ENCODE data around the gene PIGT. TPM values are rescaled to one million over a fixed set of nuclear protein-coding genes. Genes with fewer than 3 reads are reported as not detected.

PIGT gene
- total and polyA plus RNA-seq, 2 of the 13 experiments (the other 11 are each of a cell fraction or from before 2014, with no cell fraction given) = 65.9 to 74.1 TPM

DNA sequence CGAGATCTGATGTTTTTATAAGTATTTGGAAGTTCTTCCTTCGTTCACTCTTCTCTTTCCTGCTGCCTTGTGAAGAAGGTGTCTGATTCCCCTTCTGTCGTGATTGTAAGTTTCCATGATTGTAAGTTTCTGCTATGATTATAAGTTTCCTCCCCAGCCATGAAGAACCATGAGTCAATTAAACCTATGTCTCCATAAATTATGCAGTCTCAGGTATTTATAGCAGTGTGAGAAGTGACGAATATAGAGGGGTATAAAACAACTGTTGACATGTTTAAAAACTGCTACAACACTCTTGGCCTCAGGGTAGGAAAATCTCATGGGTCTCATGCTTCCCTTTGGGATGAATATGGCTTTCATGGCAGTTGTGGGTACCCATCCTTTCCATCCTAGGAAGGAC, 47.8 kb downstream of the PIGT start:
- no peaks in the 10 kb centered on the region for H3K36me3 ChIP-seq (replicated peaks in 1 of 2; ENCODE audit: control insufficient read depth in 1 of 2, insufficient read depth in 2 of 2, low read length in 2 of 2)
- TF ChIP-seq MEIS2 (CRISPR knock-in tag; IDR thresholded peaks at IDR 0.05) (no peak), ZNF720 (CRISPR knock-in tag; IDR thresholded peaks at IDR 0.05) (no peak), ZNF563 (CRISPR knock-in tag; IDR thresholded peaks at IDR 0.05) (no peak), POLR2A (IDR thresholded peaks at IDR 0.05; ENCODE audit: insufficient read depth in 1 of 2, low read depth in 2 of 2, low read length in 2 of 2) (no peak), HMG20A (CRISPR knock-in tag; IDR thresholded peaks at IDR 0.05; ENCODE audit: borderline replicate concordance) (no peak), JUN (CRISPR knock-in tag; IDR thresholded peaks at IDR 0.05) (no peak), IKZF1 (IDR thresholded peaks at IDR 0.05) (no peak), ZSCAN21 (CRISPR knock-in tag; IDR thresholded peaks at IDR 0.05; ENCODE audit: borderline replicate concordance) (no peak), XBP1 (CRISPR knock-in tag; IDR thresholded peaks at IDR 0.05) (no peak), ZNF792 (CRISPR knock-in tag; IDR thresholded peaks at IDR 0.05) (no peak), ZBTB20 (CRISPR knock-in tag; IDR thresholded peaks at IDR 0.05; ENCODE audit: borderline replicate concordance, low read depth) (no peak), RFXANK (CRISPR knock-in tag; IDR thresholded peaks at IDR 0.05) (no peak)
- TF ChIP-seq, protein P1, sequence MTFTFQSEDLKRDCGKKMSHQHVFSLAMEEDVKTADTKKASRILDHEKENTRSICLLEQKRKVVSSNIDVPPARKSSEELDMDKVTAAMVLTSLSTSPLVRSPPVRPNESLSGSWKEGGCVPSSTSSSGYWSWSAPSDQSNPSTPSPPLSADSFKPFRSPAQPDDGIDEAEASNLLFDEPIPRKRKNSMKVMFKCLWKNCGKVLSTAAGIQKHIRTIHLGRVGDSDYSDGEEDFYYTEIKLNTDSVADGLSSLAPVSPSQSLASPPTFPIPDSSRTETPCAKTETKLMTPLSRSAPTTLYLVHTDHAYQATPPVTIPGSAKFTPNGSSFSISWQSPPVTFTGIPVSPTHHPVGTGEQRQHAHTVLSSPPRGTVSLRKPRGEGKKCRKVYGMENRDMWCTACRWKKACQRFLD (CRISPR knock-in tag; IDR thresholded peaks at IDR 0.05; ENCODE audit: borderline replicate concordance) = no peak
- TF ChIP-seq, protein P2, sequence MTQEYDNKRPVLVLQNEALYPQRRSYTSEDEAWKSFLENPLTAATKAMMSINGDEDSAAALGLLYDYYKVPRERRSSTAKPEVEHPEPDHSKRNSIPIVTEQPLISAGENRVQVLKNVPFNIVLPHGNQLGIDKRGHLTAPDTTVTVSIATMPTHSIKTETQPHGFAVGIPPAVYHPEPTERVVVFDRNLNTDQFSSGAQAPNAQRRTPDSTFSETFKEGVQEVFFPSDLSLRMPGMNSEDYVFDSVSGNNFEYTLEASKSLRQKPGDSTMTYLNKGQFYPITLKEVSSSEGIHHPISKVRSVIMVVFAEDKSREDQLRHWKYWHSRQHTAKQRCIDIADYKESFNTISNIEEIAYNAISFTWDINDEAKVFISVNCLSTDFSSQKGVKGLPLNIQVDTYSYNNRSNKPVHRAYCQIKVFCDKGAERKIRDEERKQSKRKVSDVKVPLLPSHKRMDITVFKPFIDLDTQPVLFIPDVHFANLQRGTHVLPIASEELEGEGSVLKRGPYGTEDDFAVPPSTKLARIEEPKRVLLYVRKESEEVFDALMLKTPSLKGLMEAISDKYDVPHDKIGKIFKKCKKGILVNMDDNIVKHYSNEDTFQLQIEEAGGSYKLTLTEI (CRISPR knock-in tag; conservative IDR thresholded peaks at IDR 0.05) = no peak
- TF ChIP-seq, protein P3, sequence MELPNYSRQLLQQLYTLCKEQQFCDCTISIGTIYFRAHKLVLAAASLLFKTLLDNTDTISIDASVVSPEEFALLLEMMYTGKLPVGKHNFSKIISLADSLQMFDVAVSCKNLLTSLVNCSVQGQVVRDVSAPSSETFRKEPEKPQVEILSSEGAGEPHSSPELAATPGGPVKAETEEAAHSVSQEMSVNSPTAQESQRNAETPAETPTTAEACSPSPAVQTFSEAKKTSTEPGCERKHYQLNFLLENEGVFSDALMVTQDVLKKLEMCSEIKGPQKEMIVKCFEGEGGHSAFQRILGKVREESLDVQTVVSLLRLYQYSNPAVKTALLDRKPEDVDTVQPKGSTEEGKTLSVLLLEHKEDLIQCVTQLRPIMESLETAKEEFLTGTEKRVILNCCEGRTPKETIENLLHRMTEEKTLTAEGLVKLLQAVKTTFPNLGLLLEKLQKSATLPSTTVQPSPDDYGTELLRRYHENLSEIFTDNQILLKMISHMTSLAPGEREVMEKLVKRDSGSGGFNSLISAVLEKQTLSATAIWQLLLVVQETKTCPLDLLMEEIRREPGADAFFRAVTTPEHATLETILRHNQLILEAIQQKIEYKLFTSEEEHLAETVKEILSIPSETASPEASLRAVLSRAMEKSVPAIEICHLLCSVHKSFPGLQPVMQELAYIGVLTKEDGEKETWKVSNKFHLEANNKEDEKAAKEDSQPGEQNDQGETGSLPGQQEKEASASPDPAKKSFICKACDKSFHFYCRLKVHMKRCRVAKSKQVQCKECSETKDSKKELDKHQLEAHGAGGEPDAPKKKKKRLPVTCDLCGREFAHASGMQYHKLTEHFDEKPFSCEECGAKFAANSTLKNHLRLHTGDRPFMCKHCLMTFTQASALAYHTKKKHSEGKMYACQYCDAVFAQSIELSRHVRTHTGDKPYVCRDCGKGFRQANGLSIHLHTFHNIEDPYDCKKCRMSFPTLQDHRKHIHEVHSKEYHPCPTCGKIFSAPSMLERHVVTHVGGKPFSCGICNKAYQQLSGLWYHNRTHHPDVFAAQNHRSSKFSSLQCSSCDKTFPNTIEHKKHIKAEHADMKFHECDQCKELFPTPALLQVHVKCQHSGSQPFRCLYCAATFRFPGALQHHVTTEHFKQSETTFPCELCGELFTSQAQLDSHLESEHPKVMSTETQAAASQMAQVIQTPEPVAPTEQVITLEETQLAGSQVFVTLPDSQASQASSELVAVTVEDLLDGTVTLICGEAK (IDR thresholded peaks at IDR 0.05) = no peak
- TF ChIP-seq, protein P3 (CRISPR knock-in tag; IDR thresholded peaks at IDR 0.05) = no peak
- ChIA-PET CTCF (ENCODE audit: low intra/inter-chr PET ratio, low total read pairs) (no interaction called here), POLR2A (no interaction called here)
- no peak overlapping the region for H2AFZ ChIP-seq (ENCODE audit: low read length)
- no peaks in the 10 kb centered on the region for H4K20me1 ChIP-seq (ENCODE audit: insufficient read depth, low read length)
- no peak for FAIRE-seq
- no peak overlapping the region for H3K4me3 ChIP-seq (replicated peaks in 1 of 3; ENCODE audit: insufficient read depth in 1 of 3, low read depth in 2 of 3, low read length in 3 of 3)
- H3K9me3 ChIP-seq (ENCODE audit: low read length) = no peaks in the 10 kb centered on the region
- intact Hi-C loops (cut with micrococcal nuclease; ENCODE audit: unreplicated experiment) = no loop called here
- BruUV-seq (replicated peaks) = no TSS peak
- in situ Hi-C loops (cut with HindIII; ENCODE audit: extremely low pct_ligation_motif_present, low pct_unique_long_range_greater_than_20kb) = no loop called here
- no peak overlapping the region for H3K9ac ChIP-seq (ENCODE audit: insufficient read depth, low read depth, low read length)
- no peaks in the 10 kb centered on the region for H3K79me2 ChIP-seq (ENCODE audit: insufficient read depth, low read length)
- ATAC-seq = no peak
- no peak overlapping the region for H3K4me2 ChIP-seq (ENCODE audit: low read depth, low read length)
- peaks cover 10% of the 10 kb centered on the region for H3K4me1 ChIP-seq (ENCODE audit: insufficient read depth, low read length)
- WGBS (ENCODE audit: low lambda C conversion rate) = 1% methylated on average over 4 of the region's 4 CpGs
- H3K27me3 ChIP-seq (ENCODE audit: control insufficient read depth in 1 of 2, insufficient read depth in 2 of 2, low read length in 2 of 2) = peaks cover 2 to 12% of the 10 kb centered on the region in 2 experiments; a peak in 4 of 5 replicates
- H3K27ac ChIP-seq (ENCODE audit: extremely low read length, insufficient read depth, low read length) = no peak overlapping the region
- DNase-seq (ENCODE audit: low spot score) = no peak

All from HepG2 (cell line).